Measurements from ENCODE around the gene GBP6.

DNA sequence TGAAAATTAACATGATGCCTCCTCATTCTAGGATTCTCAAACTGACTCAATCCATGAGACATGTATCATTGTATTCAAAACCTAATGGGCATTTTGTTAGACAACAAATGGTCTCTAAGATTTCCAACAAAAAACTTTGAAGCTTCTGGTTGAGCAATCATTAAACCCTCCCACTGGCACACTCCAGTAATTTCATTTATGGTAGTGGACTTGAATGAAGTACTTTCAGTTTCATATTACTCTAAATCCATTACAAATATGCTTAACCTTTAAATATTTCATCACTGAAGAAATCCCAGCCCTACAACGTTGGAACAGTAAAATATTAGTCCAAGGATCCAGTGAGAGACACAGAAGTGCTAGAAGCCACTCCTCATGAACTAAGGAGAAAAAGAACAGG, 43.5 kb downstream of the GBP6 start:
- TF ChIP-seq, protein P1, sequence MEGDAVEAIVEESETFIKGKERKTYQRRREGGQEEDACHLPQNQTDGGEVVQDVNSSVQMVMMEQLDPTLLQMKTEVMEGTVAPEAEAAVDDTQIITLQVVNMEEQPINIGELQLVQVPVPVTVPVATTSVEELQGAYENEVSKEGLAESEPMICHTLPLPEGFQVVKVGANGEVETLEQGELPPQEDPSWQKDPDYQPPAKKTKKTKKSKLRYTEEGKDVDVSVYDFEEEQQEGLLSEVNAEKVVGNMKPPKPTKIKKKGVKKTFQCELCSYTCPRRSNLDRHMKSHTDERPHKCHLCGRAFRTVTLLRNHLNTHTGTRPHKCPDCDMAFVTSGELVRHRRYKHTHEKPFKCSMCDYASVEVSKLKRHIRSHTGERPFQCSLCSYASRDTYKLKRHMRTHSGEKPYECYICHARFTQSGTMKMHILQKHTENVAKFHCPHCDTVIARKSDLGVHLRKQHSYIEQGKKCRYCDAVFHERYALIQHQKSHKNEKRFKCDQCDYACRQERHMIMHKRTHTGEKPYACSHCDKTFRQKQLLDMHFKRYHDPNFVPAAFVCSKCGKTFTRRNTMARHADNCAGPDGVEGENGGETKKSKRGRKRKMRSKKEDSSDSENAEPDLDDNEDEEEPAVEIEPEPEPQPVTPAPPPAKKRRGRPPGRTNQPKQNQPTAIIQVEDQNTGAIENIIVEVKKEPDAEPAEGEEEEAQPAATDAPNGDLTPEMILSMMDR (conservative IDR thresholded peaks at IDR 0.05; ENCODE audit: low read depth, low read length): no peak
- no peak for TF ChIP-seq EZH2 (IDR thresholded peaks at IDR 0.05; ENCODE audit: borderline replicate concordance, low read depth, low read length, poor library complexity, severe bottlenecking)

All from A673 (cell line).